ENCODE data around the gene SHISA4.
"Not testable (repeated sequence)": the region's sequence is repeated elsewhere in the genome, so short reads cannot be mapped to it uniquely, and the experiment has no call there.

The SHISA4 gene

GRCh38 chr1:201899683-201900429 lies 11.2 kb downstream of the SHISA4 start:
- no peak for DNase-seq

GRCh38 chr1:201900476-201900875 lies 11.8 kb downstream of the SHISA4 start:
- no peak for DNase-seq

- DNase-seq = not testable (repeated sequence)
Measured at GRCh38 chr1:201901036-201901435, 12.3 kb downstream of the SHISA4 start.

- no peak for DNase-seq
Measured at GRCh38 chr1:201902198-201902597, 13.5 kb downstream of the SHISA4 start.

GRCh38 chr1:201903135-201903534 lies 14.4 kb downstream of the SHISA4 start:
- DNase-seq = no peak

- DNase-seq = no peak
Measured at GRCh38 chr1:201904579-201904978, 15.9 kb downstream of the SHISA4 start.

- no peak for DNase-seq
Measured at GRCh38 chr1:201905234-201905890, 16.7 kb downstream of the SHISA4 start.

- DNase-seq = no peak
Measured at GRCh38 chr1:201906336-201906735, 17.6 kb downstream of the SHISA4 start.

GRCh38 chr1:201907621-201908020 lies 18.9 kb downstream of the SHISA4 start:
- no peak for DNase-seq

GRCh38 chr1:201911826-201912571 lies 23.3 kb downstream of the SHISA4 start:
- no peak for DNase-seq

- DNase-seq = no peak
Measured at GRCh38 chr1:201912832-201913231, 24.1 kb downstream of the SHISA4 start.

GRCh38 chr1:201914456-201915235 lies 25.9 kb downstream of the SHISA4 start:
- no peak for DNase-seq

GRCh38 chr1:201916649-201917249 lies 28.1 kb downstream of the SHISA4 start:
- peak; percentile 51 for DNase-seq

GRCh38 chr1:201917362-201918033 lies 28.8 kb downstream of the SHISA4 start:
- DNase-seq = no peak

- DNase-seq = no peak
Measured at GRCh38 chr1:201918343-201918742, 29.6 kb downstream of the SHISA4 start.

- DNase-seq = no peak
Measured at GRCh38 chr1:201921952-201922558, 33.4 kb downstream of the SHISA4 start.

- no peak for DNase-seq
Measured at GRCh38 chr1:201925301-201925567, 36.5 kb downstream of the SHISA4 start.

GRCh38 chr1:201925981-201926645 lies 37.4 kb downstream of the SHISA4 start:
- DNase-seq = no peak

- DNase-seq = no peak
Measured at GRCh38 chr1:201928266-201928665, 39.6 kb downstream of the SHISA4 start.

GRCh38 chr1:201930137-201930536 lies 41.4 kb downstream of the SHISA4 start:
- DNase-seq = no peak

GRCh38 chr1:201930803-201931202 lies 42.1 kb downstream of the SHISA4 start:
- no peak for DNase-seq

All from retina (tissue), 1 donor.